ENCODE measurements around the gene IDH2. TPM values are rescaled to one million over a fixed set of nuclear protein-coding genes. Genes with fewer than 3 reads are reported as not detected.

The IDH2 gene
- total RNA-seq, 4 donors from 2014 or later: 68.6 to 126 (median 76.7) TPM

GRCh38 chr15:90131848-90132247 is 29.6 kb upstream of the IDH2 start:
- Histone ChIP-seq H3K27ac (no peak overlapping the region), H3K4me1 (no peaks in the 10 kb centered on the region), H3K4me3 (no peak overlapping the region), H3K36me3 (no peaks in the 10 kb centered on the region), H3K9me3 (no peaks in the 10 kb centered on the region), H3K27me3 (no peaks in the 10 kb centered on the region)
- DNase-seq (ENCODE audit: low spot score in 2 of 2): no peak
- no peak for TF ChIP-seq EP300 (IDR thresholded peaks at IDR 0.05)
- no peak for TF ChIP-seq POLR2AphosphoS5 (IDR thresholded peaks at IDR 0.05)
- no peak for TF ChIP-seq POLR2A (IDR thresholded peaks at IDR 0.05)
- WGBS: 90% methylated on average over 2 of the region's 2 CpGs

GRCh38 chr15:90130291-90130690 is 28.0 kb upstream of the IDH2 start:
- no peaks in the 10 kb centered on the region for H3K4me1 ChIP-seq
- no peak overlapping the region for H3K4me3 ChIP-seq
- H3K36me3 ChIP-seq: no peaks in the 10 kb centered on the region
- no peak for TF ChIP-seq POLR2A (IDR thresholded peaks at IDR 0.05)
- no peak for TF ChIP-seq CTCF (IDR thresholded peaks at IDR 0.05)
- no peak for TF ChIP-seq EP300 (IDR thresholded peaks at IDR 0.05)
- TF ChIP-seq POLR2AphosphoS5 (IDR thresholded peaks at IDR 0.05): no peak
- no peak overlapping the region for H3K27ac ChIP-seq
- DNase-seq (ENCODE audit: low spot score in 2 of 2): no peak
- H3K9me3 ChIP-seq: no peaks in the 10 kb centered on the region
- 93% methylated on average over 8 of the region's 8 CpGs for WGBS
- H3K27me3 ChIP-seq: no peaks in the 10 kb centered on the region

DNA sequence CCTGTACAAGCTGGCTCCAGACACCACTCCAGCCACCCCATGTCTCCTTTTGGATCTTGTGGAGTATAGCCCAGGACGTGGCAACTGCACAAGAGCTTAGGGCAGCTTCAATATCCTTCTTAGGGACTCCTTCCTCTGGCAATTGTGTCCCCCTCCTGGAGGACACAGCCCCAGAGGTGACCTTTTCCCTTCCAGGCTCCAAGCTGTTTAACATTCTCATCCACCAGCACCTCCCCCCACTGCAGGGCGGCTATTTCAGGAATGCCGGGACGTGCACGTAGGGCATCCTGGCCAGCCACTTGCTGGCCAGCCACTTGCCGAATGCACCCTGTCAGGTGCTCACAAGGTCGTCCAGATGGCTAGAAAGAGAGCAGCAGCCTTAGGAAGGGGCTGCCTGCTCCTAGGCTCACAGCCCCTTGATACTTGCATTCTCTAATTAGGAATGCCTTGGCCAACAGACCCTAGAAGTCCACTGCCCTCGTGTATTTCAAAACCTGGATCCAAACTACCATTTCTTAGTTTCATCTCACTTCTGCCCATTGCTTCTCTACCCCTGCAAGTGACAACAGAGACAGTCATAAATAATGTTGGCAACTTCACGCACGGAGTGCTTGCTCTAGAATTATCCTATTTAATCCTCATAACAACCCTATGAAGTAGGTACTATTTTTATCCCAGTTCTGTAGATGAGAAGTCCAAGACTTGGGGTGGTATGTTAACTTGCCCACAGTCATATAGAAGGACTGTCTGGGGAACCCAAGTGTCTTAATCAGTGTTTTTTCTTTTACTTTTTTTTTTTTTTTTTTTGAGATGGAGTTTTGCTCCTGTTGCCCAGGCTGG is 24.5 kb upstream of the IDH2 start:
- no peaks in the 10 kb centered on the region for H3K27me3 ChIP-seq
- DNase-seq (ENCODE audit: low spot score in 2 of 2): no peak
- H3K4me1 ChIP-seq: no peaks in the 10 kb centered on the region
- no peaks in the 10 kb centered on the region for H3K9me3 ChIP-seq
- H3K4me3 ChIP-seq: no peak overlapping the region
- H3K36me3 ChIP-seq: no peaks in the 10 kb centered on the region
- TF ChIP-seq CTCF (IDR thresholded peaks at IDR 0.05): no peak
- TF ChIP-seq EP300 (IDR thresholded peaks at IDR 0.05): no peak
- no peak for TF ChIP-seq POLR2A (IDR thresholded peaks at IDR 0.05)
- no peak for TF ChIP-seq POLR2AphosphoS5 (IDR thresholded peaks at IDR 0.05)
- WGBS: 16% methylated on average over 10 of the region's 10 CpGs
- no peak overlapping the region for H3K27ac ChIP-seq

- Histone ChIP-seq H3K4me1 (no peaks in the 10 kb centered on the region), H3K27me3 (no peaks in the 10 kb centered on the region), H3K27ac (no peak overlapping the region), H3K36me3 (no peaks in the 10 kb centered on the region), H3K9me3 (no peaks in the 10 kb centered on the region), H3K4me3 (no peak overlapping the region)
- no peak for DNase-seq (ENCODE audit: low spot score in 2 of 2)
- TF ChIP-seq EP300 (IDR thresholded peaks at IDR 0.05): no peak
- TF ChIP-seq CTCF (IDR thresholded peaks at IDR 0.05): no peak
- TF ChIP-seq POLR2A (IDR thresholded peaks at IDR 0.05): no peak
- TF ChIP-seq POLR2AphosphoS5 (IDR thresholded peaks at IDR 0.05): no peak
- WGBS: 78% methylated on average over 6 of the region's 6 CpGs
These were observed 23.8 kb upstream of the IDH2 start for GRCh38 chr15:90126022-90126421.

DNA sequence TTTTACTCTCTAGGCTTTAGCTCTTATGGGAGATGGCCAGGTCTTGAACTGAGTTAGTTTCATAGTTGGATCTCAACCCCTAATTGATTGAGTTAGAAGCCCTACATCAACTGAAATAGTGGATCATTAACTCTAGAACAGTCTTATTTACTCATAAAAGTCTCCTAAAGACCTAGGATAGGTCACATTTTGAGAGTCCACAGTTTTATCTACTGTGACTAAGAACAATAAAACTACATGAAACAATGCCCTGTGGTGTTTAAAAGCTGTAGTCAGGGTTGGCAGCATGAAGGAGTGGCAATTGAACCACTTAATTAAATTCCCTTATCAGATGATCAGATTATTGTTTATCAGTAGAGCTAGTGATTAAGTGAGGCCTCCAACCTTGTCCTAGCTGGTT is 22.2 kb upstream of the IDH2 start:
- no peaks in the 10 kb centered on the region for H3K4me1 ChIP-seq
- H3K36me3 ChIP-seq: no peaks in the 10 kb centered on the region
- no peaks in the 10 kb centered on the region for H3K27me3 ChIP-seq
- no peak for DNase-seq (ENCODE audit: low spot score in 2 of 2)
- H3K9me3 ChIP-seq: no peaks in the 10 kb centered on the region
- TF ChIP-seq POLR2AphosphoS5 (IDR thresholded peaks at IDR 0.05): no peak
- TF ChIP-seq POLR2A (IDR thresholded peaks at IDR 0.05): no peak
- TF ChIP-seq CTCF (IDR thresholded peaks at IDR 0.05): no peak
- no peak for TF ChIP-seq EP300 (IDR thresholded peaks at IDR 0.05)
- no peak overlapping the region for H3K27ac ChIP-seq
- no peak overlapping the region for H3K4me3 ChIP-seq
